Keratinocyte (primary cell): ENCODE measurements around the gene SEMA7A. TPM values are rescaled to one million over a fixed set of nuclear protein-coding genes. Genes with fewer than 3 reads are reported as not detected.

Source experiments
- DNase-seq: peaks from one replicate; pipeline ENCODE4 v3.0.0-alpha.2; 2011; ENCODE audit warnings: low read depth, missing footprints, low spot score
- FAIRE-seq: peaks from 2 replicates; lab custom pipeline; 2011; peaks lifted over from hg19 to GRCh38; lab: Jason Lieb, UNC
- H2AFZ ChIP-seq: 2 replicates; pipeline ENCODE4 v1.6.0; 2012; ENCODE audit warnings: low read length, control low read depth, inconsistent platforms; ENCODE audit not compliant: control insufficient read depth
- H3K27ac ChIP-seq: 2 replicates; pipeline ENCODE4 v1.5.1; 2011; ENCODE audit warnings: low read length; ENCODE audit not compliant: control insufficient read depth, insufficient read depth
- H3K27me3 ChIP-seq: 3 replicates; pipeline ENCODE4 v1.6.0; 2011; ENCODE audit warnings: low read length; ENCODE audit not compliant: control insufficient read depth, insufficient read depth; ENCODE audit errors: extremely low read depth
- H3K36me3 ChIP-seq, 2 experiments: 2 replicates in 1 of 2; 3 replicates in 1 of 2; pipeline ENCODE4 v1.5.1; 2011; ENCODE audit warnings: low read length in 2 of 2, mild to moderate bottlenecking in 1 of 2; ENCODE audit not compliant: control insufficient read depth in 2 of 2, insufficient read depth in 2 of 2; ENCODE audit errors: extremely low read depth in 1 of 2
- H3K4me1 ChIP-seq: 3 replicates; pipeline ENCODE4 v1.5.1; 2011; ENCODE audit warnings: low read length; ENCODE audit not compliant: control insufficient read depth, insufficient read depth; ENCODE audit errors: extremely low read depth
- H3K4me2 ChIP-seq: 3 replicates; pipeline ENCODE4 v1.6.0; 2011; ENCODE audit warnings: low read depth, low read length; ENCODE audit not compliant: control insufficient read depth, insufficient read depth; ENCODE audit errors: extremely low read depth
- H3K4me3 ChIP-seq, 3 experiments: fragments of 200-600 bp in 1 of 3; sonication (generic) in 1 of 3; 2 replicates in 2 of 3; 3 replicates in 1 of 3; pipeline ENCODE4 v1.5.1; 2011 to 2016; ENCODE audit warnings: low read length in 3 of 3, mild to moderate bottlenecking in 3 of 3, control low read depth in 2 of 3, inconsistent platforms in 1 of 3, low read depth in 1 of 3, mixed read lengths in 1 of 3, mixed run types in 1 of 3, moderate library complexity in 1 of 3; ENCODE audit not compliant: control insufficient read depth in 2 of 3, insufficient read depth in 2 of 3; ENCODE audit errors: extremely low read depth in 1 of 3
- H3K79me2 ChIP-seq: 2 replicates; pipeline ENCODE4 v1.6.0; 2012; ENCODE audit warnings: low read length; ENCODE audit not compliant: control insufficient read depth, insufficient read depth
- H3K9ac ChIP-seq: 3 replicates; pipeline ENCODE4 v1.6.0; 2011; ENCODE audit warnings: low read length; ENCODE audit not compliant: control insufficient read depth, insufficient read depth; ENCODE audit errors: extremely low read depth
- H3K9me1 ChIP-seq: 3 replicates; pipeline ENCODE4 v1.6.0; 2011; ENCODE audit warnings: low read length; ENCODE audit not compliant: control insufficient read depth, insufficient read depth; ENCODE audit errors: extremely low read depth
- H3K9me3 ChIP-seq: 2 replicates; pipeline ENCODE4 v1.5.1; 2012; ENCODE audit warnings: low read depth, low read length; ENCODE audit not compliant: control insufficient read depth
- H4K20me1 ChIP-seq: 3 replicates; pipeline ENCODE4 v1.6.0; 2011; ENCODE audit warnings: low read length; ENCODE audit not compliant: control insufficient read depth, insufficient read depth; ENCODE audit errors: extremely low read depth
- EZH2 ChIP-seq: IDR thresholded peaks from one replicate; pipeline ENCODE4 v1.6.1; 2012; ENCODE audit warnings: inconsistent platforms, mild to moderate bottlenecking, low read length, moderate library complexity
- dilution Hi-C: fragments of 300-500 bp; cut with MboI; formaldehyde crosslinking; loops from one replicate; pipeline ENCODE4 v1.7.0; 2020; ENCODE audit warnings: low sequenced_read_pairs; ENCODE audit not compliant: extremely low pct_ligation_motif_present
- polyA plus RNA-seq, 5 experiments: library from polyadenylated mRNA; depleted of rRNA in 3 of 5; stranded (reverse) in 3 of 5; stranded (forward) in 1 of 5; unstranded in 1 of 5; fragments of >200 nt; gene quantifications; 1 replicate in 1 of 5; 2 replicates in 3 of 5; 3 replicates in 1 of 5; pipeline versions ENCODE4 v1.2.1 to v1.2.3, GENCODE V29; 2011 to 2012; ENCODE audit warnings: missing spikeins in 2 of 5, low read depth in 1 of 5, low replicate concordance in 1 of 5
- TF ChIP-seq, protein P1 (sequence below), 3 experiments: IDR thresholded peaks in 1 of 3; conservative IDR thresholded peaks in 1 of 3; optimal IDR thresholded peaks in 1 of 3; 2 replicates in 2 of 3; 3 replicates in 1 of 3; pipeline versions ENCODE3 to v1.5.1; 2011; ENCODE audit warnings: low read length in 3 of 3, mild to moderate bottlenecking in 3 of 3, moderate library complexity in 2 of 3, control low read depth in 1 of 3, inconsistent platforms in 1 of 3; ENCODE audit not compliant: insufficient read depth in 2 of 3; ENCODE audit errors: extremely low read depth in 1 of 3

Gene SEMA7A
- polyA plus RNA-seq, 1 donor (not counting 4 experiments of a cell fraction or from before 2014, with no cell fraction given): 8.0 TPM

DNA sequence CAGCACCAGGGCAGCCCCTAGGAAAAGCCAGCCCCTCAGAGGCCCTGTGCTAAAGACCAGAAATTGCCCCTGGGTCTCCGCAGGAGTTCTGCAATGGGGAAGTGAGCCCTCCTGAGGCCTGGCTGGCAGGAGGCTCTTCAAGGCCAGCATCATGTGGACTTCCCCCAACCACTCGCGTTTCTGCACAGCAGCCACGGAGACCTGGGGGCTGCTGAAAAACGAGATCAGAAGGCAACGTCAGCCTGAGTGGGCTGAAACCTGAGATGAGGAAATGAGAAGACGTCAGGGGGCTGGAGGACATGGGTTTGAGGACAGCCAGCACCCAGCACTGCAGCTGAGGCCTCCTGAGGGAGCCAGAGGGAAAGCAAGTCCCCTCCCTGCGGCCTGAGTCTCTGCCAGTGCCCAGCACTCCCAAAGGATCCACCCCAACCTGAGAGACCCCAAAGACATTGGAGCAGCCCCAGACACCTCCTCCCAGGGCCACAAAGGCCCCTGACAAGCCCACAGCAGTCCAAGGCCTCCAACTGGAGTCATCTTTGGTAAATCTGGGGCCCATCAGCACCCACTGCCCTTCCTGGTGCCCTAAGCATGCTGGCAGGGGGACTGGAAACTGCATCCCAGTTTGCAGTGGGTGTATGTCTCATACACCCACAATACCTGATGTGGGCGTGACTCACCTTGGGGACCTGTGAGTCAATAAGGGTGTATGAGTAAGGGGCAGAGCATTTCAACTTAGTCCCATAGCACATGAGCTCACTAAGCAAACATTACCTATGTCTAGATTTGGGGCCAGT, 37.1 kb downstream of the SEMA7A start:
- Histone ChIP-seq H3K9me3 (no peaks in the 10 kb centered on the region), H3K27ac (peak overlapping the region; percentile 88), H2AFZ (no peak overlapping the region), H3K79me2 (no peaks in the 10 kb centered on the region), H3K36me3 (no peaks in the 10 kb centered on the region), H3K9ac (peak overlapping the region; percentile 75), H3K27me3 (no peaks in the 10 kb centered on the region), H3K4me1 (peaks cover 64% of the 10 kb centered on the region), H3K4me3 (peak overlapping the region in 1 of 3 experiments; percentile 24), H3K4me2 (peak overlapping the region; percentile 74), H4K20me1 (no peaks in the 10 kb centered on the region), H3K9me1 (peaks cover 2% of the 10 kb centered on the region)
- FAIRE-seq (peak; percentile 97), DNase-seq (peak; percentile 99)
- dilution Hi-C loops: no loop called here
- TF ChIP-seq, protein P1, sequence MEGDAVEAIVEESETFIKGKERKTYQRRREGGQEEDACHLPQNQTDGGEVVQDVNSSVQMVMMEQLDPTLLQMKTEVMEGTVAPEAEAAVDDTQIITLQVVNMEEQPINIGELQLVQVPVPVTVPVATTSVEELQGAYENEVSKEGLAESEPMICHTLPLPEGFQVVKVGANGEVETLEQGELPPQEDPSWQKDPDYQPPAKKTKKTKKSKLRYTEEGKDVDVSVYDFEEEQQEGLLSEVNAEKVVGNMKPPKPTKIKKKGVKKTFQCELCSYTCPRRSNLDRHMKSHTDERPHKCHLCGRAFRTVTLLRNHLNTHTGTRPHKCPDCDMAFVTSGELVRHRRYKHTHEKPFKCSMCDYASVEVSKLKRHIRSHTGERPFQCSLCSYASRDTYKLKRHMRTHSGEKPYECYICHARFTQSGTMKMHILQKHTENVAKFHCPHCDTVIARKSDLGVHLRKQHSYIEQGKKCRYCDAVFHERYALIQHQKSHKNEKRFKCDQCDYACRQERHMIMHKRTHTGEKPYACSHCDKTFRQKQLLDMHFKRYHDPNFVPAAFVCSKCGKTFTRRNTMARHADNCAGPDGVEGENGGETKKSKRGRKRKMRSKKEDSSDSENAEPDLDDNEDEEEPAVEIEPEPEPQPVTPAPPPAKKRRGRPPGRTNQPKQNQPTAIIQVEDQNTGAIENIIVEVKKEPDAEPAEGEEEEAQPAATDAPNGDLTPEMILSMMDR (optimal IDR thresholded peaks at IDR 0.05 in 1 of 3, IDR thresholded peaks at IDR 0.05 in 1 of 3, conservative IDR thresholded peaks at IDR 0.05 in 1 of 3; ENCODE audit: extremely low read depth in 1 of 3, insufficient read depth in 2 of 3, low read length in 3 of 3): no peak
- no peak for TF ChIP-seq EZH2

DNA sequence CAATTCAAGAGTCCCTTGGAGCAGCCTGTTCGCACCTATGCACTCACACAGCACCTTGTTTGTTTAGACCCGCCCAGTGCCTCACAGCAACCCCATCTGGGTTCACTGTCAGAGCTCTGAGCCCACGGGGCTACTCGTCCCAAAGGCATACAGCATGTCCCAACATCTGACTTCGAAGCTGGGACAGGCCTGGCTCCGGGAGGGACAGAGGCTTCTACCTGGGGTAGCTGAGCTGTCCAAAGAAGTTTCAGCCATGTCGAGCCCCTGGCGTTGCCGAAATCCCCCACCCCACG, 37.7 kb downstream of the SEMA7A start:
- Histone ChIP-seq H3K27ac (peak overlapping the region; percentile 88), H3K9me1 (peaks cover 2% of the 10 kb centered on the region), H3K9ac (peak overlapping the region; percentile 75), H4K20me1 (no peaks in the 10 kb centered on the region), H3K4me3 (no peak overlapping the region), H3K4me1 (peaks cover 59% of the 10 kb centered on the region), H3K27me3 (no peaks in the 10 kb centered on the region), H3K4me2 (peak overlapping the region; percentile 74), H3K36me3 (no peaks in the 10 kb centered on the region), H3K79me2 (no peaks in the 10 kb centered on the region), H3K9me3 (no peaks in the 10 kb centered on the region), H2AFZ (no peak overlapping the region)
- no peak for TF ChIP-seq EZH2
- TF ChIP-seq, protein P1 (optimal IDR thresholded peaks at IDR 0.05 in 1 of 3, IDR thresholded peaks at IDR 0.05 in 1 of 3, conservative IDR thresholded peaks at IDR 0.05 in 1 of 3; ENCODE audit: extremely low read depth in 1 of 3, insufficient read depth in 2 of 3, low read length in 3 of 3): no peak
- no peak for DNase-seq
- dilution Hi-C loops: no loop called here
- no peak for FAIRE-seq
